AG09319 (cell line): ENCODE measurements around the gene MAP3K1.

ENCODE experiments used
- DNase-seq: peaks from one replicate; pipeline ENCODE4 v3.0.0-alpha.2; 2010; ENCODE audit warnings: low read depth; ENCODE audit errors: extremely low read depth
- TF ChIP-seq, protein P1 (sequence below): IDR thresholded peaks from 2 replicates; pipeline ENCODE4 v1.5.1; 2011; ENCODE audit warnings: low read depth, mild to moderate bottlenecking, inconsistent platforms, low read length, moderate library complexity

Gene MAP3K1

GRCh38 chr5:56824019-56824418, 8.7 kb downstream of the MAP3K1 start:
- TF ChIP-seq, protein P1, sequence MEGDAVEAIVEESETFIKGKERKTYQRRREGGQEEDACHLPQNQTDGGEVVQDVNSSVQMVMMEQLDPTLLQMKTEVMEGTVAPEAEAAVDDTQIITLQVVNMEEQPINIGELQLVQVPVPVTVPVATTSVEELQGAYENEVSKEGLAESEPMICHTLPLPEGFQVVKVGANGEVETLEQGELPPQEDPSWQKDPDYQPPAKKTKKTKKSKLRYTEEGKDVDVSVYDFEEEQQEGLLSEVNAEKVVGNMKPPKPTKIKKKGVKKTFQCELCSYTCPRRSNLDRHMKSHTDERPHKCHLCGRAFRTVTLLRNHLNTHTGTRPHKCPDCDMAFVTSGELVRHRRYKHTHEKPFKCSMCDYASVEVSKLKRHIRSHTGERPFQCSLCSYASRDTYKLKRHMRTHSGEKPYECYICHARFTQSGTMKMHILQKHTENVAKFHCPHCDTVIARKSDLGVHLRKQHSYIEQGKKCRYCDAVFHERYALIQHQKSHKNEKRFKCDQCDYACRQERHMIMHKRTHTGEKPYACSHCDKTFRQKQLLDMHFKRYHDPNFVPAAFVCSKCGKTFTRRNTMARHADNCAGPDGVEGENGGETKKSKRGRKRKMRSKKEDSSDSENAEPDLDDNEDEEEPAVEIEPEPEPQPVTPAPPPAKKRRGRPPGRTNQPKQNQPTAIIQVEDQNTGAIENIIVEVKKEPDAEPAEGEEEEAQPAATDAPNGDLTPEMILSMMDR = no peak
- DNase-seq = no peak

GRCh38 chr5:56825222-56825824, 10.0 kb downstream of the MAP3K1 start:
- TF ChIP-seq, protein P1 = no peak
- no peak for DNase-seq

GRCh38 chr5:56827049-56827448, 11.7 kb downstream of the MAP3K1 start:
- TF ChIP-seq, protein P1 = no peak; the same call in 1 of the 2 replicates
- DNase-seq = no peak

DNA sequence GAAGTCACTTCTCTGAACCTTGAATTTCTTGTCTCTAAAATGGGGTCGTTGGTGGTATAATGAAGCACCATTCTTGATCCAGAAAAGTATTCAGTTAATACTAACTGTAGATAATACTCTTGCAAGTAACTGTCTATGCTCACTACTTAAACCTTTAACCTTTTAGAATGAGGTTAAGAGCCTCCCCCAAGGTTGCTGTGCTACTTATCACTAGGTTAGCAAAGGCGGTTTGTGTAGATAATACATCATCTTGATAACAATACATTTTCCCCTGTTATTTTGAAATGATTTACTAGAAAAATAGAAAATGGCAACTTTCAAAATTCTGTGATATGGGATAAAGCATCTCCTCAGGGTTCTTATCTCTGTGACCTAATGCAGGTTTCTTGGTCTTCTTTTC, 12.6 kb downstream of the MAP3K1 start:
- DNase-seq = no peak
- TF ChIP-seq, protein P1 = no peak

DNA sequence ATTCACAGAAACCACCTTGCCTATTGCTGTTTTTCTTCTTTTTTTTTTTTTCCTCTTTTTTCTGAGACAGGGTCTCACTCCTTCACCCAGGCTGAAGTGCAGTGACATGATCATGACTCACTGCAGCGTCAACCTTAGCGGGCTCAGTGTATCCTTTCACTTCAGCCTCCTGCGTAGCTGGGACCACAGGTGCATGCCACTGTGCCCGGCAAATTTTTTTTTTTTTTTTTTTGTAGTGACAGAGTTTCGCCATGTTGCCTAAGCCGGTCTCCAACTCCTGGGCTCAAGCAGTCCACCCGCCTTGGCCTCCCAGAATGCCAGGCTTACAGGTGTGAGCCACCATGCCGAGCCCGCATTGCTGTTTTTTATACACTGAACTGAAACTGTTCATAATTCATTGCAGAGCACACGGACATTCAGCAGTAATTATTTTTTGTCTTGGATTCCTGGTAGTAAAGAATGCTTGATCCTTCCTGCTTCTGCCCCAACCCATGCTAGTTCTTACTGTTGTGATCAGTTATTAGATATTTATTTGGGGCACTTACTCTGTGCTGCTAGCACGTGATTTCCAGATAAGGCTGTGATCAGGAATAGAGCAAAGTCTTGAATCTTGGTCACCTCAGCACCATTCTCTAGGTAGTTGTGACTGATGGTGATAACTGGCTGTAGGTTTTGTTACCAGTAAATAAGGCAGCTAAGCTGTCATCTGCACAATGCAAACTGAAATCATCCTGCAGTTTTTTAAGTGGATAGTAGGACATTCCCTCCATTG, 14.0 kb downstream of the MAP3K1 start:
- TF ChIP-seq, protein P1 = no peak
- DNase-seq = no peak

- no peak for DNase-seq
- TF ChIP-seq, protein P1 = no peak
These were observed 16.4 kb downstream of the MAP3K1 start for GRCh38 chr5:56831773-56832172.

GRCh38 chr5:56833325-56833724, 18.0 kb downstream of the MAP3K1 start:
- no peak for DNase-seq
- TF ChIP-seq, protein P1 = no peak
